GM23248 (cell line): ENCODE data around the gene GPNMB.

Experiments used
- EZH2 ChIP-seq: fragments of 200-600 bp; sonication (generic); IDR thresholded peaks from 2 replicates; pipeline ENCODE4 v1.6.1; 2018; ENCODE audit warnings: antibody characterized with exemption, mild to moderate bottlenecking; ENCODE audit not compliant: insufficient read depth, poor library complexity, severe bottlenecking
- EZH2phosphoT487 ChIP-seq: fragments of 200-600 bp; sonication (generic); IDR thresholded peaks from 2 replicates; pipeline ENCODE4 v1.6.1; 2018; ENCODE audit warnings: antibody characterized with exemption, moderate library complexity, mild to moderate bottlenecking, low read depth; ENCODE audit not compliant: insufficient read depth

DNA sequence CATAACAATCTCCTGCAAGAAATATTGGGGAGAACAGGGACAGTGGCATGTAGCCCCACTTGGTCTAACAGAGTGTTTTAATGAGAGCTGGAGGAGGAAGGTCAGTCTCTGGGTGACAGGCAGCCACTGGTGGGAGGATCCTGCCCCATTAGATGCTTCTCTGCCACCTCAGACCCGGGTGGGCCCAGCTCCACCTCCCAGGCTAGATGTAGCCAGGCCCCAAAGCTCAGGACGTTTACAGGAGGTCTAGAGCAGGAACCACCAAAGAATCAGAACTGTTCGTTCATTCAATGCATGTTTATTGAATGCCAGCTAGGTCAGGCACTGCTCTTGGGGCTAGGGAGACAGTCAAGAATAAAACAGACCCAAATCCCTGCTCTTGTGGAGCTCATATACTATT is 28.4 kb upstream of the GPNMB start:
- TF ChIP-seq EZH2 (no peak), EZH2phosphoT487 (no peak)
